Pancreas (tissue), 10 donors: Measurements from ENCODE around the gene LUC7L. TPM values are rescaled to one million over a fixed set of nuclear protein-coding genes. Genes with fewer than 3 reads are reported as not detected.
"Not testable (repeated sequence)": the region's sequence is repeated elsewhere in the genome, so short reads cannot be mapped to it uniquely, and the experiment has no call there.

Source experiments
- ATAC-seq, 4 donors: fragments of 200-7000 bp; cut with Tn5 transposase; one replicate each; pipeline versions ENCODE4 v1.8.0 to v1.9.1; 2020; ENCODE audit warnings: mild to moderate bottlenecking in 4 of 4, moderate library complexity in 4 of 4
- DNase-seq, 6 donors: peaks; one replicate each; pipeline ENCODE4 v3.0.0-alpha.2; 2020
- FAIRE-seq: peaks from 2 replicates; lab custom pipeline; 2012; peaks lifted over from hg19 to GRCh38; lab: Jason Lieb, UNC
- H3K27ac ChIP-seq, 4 donors: fragments of 200-600 bp; sonication (generic); 1 replicate in 3 of 4; 2 replicates in 1 of 4; pipeline versions ENCODE4 v1.5.0 to v1.8.0; 2020
- H3K27me3 ChIP-seq, 4 donors: fragments of 200-600 bp; one replicate each; pipeline ENCODE4 v1.8.0; 2021
- H3K36me3 ChIP-seq, 3 donors: fragments of 200-600 bp; sonication (generic) in 1 of 3; one replicate each; pipeline versions ENCODE4 v1.5.0 to v1.8.0; 2020 to 2021
- H3K4me1 ChIP-seq, 3 donors: fragments of 200-600 bp; one replicate each; pipeline ENCODE4 v1.8.0; 2021
- H3K4me3 ChIP-seq, 4 donors: fragments of 200-600 bp; sonication (generic) in 2 of 4; one replicate each; pipeline versions ENCODE4 v1.5.0 to v1.8.0; 2020 to 2021
- H3K9me3 ChIP-seq, 4 donors: fragments of 200-600 bp; one replicate each; pipeline ENCODE4 v1.8.0; 2021
- WGBS, 2 donors: extraction: QIAGEN DNeasy Blood & Tissue Kit; methylation state at CpG; one replicate each; pipeline ENCODE4 v1.1.7; 2013; 5-methylcytosine and 5-hydroxymethylcytosine counted together
- intact Hi-C, 3 donors: fragments of 100-400 bp; cut with DNase I; formaldehyde crosslinking; loops; one replicate each; pipeline versions ENCODE4 v1.11.1 to v1.14.2; 2022
- polyA plus RNA-seq, 2 donors: library from polyadenylated mRNA; stranded (reverse); fragments of 200-250 nt; gene quantifications; one replicate each; pipeline ENCODE4 v1.2.3, GENCODE V29; 2013
- total RNA-seq, 6 donors: library from RNA; stranded (reverse); fragmentation: NEBNext Ultra II Directional in 4 of 6; extraction: Animal tissue kit (Norgen Biotek cat#: 25700) in 4 of 6; gene quantifications; one replicate each; pipeline versions ENCODE4 v1.2.1 to v1.2.4, GENCODE V29; 2021 to 2023
- TF ChIP-seq, protein P1 (sequence below), 4 donors: fragments of 200-600 bp; sonication (generic) in 3 of 4; IDR thresholded peaks; one replicate each; pipeline versions ENCODE4 v1.5.0 to v1.8.0; 2021; ENCODE audit warnings: antibody characterized with exemption in 4 of 4
- donor health status: healthy with polysubstance abuse.
- donor health status: DM: no; HTN: no; CAD: no; lungs with moderate emphysema.
- donor health status: DM: no; HTN: no; CAD: no.
- donor health status: control.
- donor health status: control.
- donor health status: Bipolar disorder and iron deficiency.
- donor health status: DM: yes; HTN: yes; CAD: no.
- donor health status: DM: no; HTN: no; CAD: no.
- donor health status: DM: no; HTN: no; CAD: no.
- donor health status: DM: yes; HTN: yes; CAD: no.

Gene LUC7L
- total and polyA plus RNA-seq, 8 donors, result 20.6 to 333 (median 37.5) TPM

GRCh38 chr16:179211-180092 lies 49.8 kb downstream of the LUC7L start:
- FAIRE-seq, result no peak
- Histone ChIP-seq H3K27me3 (peaks cover 3 to 28% (median 12%) of the 10 kb centered on the region in 4 donors), H3K4me1 (peaks cover 10 to 14% (median 10%) of the 10 kb centered on the region in 3 donors), H3K9me3 (no peaks in the 10 kb centered on the region), H3K36me3 (no peaks in the 10 kb centered on the region), H3K4me3 (no peak overlapping the region), H3K27ac (no peak overlapping the region)
- WGBS, 2 donors, result 65 to 73% methylated on average over 17 of the region's 17 CpGs
- TF ChIP-seq, protein P1, sequence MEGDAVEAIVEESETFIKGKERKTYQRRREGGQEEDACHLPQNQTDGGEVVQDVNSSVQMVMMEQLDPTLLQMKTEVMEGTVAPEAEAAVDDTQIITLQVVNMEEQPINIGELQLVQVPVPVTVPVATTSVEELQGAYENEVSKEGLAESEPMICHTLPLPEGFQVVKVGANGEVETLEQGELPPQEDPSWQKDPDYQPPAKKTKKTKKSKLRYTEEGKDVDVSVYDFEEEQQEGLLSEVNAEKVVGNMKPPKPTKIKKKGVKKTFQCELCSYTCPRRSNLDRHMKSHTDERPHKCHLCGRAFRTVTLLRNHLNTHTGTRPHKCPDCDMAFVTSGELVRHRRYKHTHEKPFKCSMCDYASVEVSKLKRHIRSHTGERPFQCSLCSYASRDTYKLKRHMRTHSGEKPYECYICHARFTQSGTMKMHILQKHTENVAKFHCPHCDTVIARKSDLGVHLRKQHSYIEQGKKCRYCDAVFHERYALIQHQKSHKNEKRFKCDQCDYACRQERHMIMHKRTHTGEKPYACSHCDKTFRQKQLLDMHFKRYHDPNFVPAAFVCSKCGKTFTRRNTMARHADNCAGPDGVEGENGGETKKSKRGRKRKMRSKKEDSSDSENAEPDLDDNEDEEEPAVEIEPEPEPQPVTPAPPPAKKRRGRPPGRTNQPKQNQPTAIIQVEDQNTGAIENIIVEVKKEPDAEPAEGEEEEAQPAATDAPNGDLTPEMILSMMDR (IDR thresholded peaks at IDR 0.05), result no peak
- no peak for ATAC-seq
- intact Hi-C loops, result no loop called here
- DNase-seq, result no peak

DNA sequence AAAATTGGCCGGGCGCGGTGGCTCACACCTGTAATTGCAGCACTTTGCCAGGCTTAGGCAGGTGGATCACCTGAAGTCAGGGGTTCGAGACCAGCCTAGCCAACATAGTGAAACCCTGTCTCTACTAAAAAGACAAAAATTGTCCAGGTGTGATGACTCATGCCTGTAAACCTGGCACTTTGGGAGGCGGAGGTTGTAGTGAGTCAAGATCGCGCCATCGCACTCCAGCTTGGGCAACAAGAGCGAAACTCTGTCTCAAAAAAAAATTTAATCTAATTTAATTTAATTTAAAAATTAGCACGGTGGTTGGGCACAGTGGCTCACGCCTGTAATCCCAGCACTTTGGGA lies 50.6 kb downstream of the LUC7L start:
- WGBS, 2 donors, result 70 to 84% methylated on average over 11 of the region's 11 CpGs
- H3K4me3 ChIP-seq, result no peak overlapping the region
- intact Hi-C loops, result no loop called here
- no peak for ATAC-seq
- peaks cover 3 to 28% (median 12%) of the 10 kb centered on the region in 4 donors for H3K27me3 ChIP-seq
- no peak overlapping the region for H3K27ac ChIP-seq
- no peaks in the 10 kb centered on the region for H3K36me3 ChIP-seq
- no peak for DNase-seq
- TF ChIP-seq, protein P1 (IDR thresholded peaks at IDR 0.05), result no peak
- no peak for FAIRE-seq
- H3K4me1 ChIP-seq, result peaks cover 10 to 14% (median 10%) of the 10 kb centered on the region in 3 donors
- H3K9me3 ChIP-seq, result no peaks in the 10 kb centered on the region

DNA sequence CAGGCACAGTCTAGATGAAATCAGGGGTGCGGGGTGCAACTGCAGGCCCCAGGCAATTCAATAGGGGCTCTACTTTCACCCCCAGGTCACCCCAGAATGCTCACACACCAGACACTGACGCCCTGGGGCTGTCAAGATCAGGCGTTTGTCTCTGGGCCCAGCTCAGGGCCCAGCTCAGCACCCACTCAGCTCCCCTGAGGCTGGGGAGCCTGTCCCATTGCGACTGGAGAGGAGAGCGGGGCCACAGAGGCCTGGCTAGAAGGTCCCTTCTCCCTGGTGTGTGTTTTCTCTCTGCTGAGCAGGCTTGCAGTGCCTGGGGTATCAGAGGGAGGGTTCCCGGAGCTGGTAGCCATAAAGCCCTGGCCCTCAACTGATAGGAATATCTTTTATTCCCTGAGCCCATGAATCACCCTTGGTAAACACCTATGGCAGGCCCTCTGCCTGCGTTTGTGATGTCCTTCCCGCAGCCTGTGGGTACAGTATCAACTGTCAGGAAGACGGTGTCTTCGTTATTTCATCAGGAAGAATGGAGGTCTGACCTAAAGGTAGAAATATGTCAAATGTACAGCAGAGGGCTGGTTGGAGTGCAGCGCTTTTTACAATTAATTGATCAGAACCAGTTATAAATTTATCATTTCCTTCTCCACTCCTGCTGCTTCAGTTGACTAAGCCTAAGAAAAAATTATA lies 51.1 kb downstream of the LUC7L start:
- TF ChIP-seq, protein P1 (IDR thresholded peaks at IDR 0.05), result no peak
- Histone ChIP-seq H3K36me3 (no peaks in the 10 kb centered on the region), H3K9me3 (no peaks in the 10 kb centered on the region), H3K27ac (no peak overlapping the region), H3K27me3 (peaks cover 3 to 28% (median 12%) of the 10 kb centered on the region in 4 donors), H3K4me3 (no peak overlapping the region), H3K4me1 (peaks cover 10 to 14% (median 10%) of the 10 kb centered on the region in 3 donors)
- ATAC-seq (no peak), DNase-seq (no peak), FAIRE-seq (no peak)
- 46 to 58% methylated on average over 11 of the region's 11 CpGs for WGBS, 2 donors
- intact Hi-C loops, result no loop called here

DNA sequence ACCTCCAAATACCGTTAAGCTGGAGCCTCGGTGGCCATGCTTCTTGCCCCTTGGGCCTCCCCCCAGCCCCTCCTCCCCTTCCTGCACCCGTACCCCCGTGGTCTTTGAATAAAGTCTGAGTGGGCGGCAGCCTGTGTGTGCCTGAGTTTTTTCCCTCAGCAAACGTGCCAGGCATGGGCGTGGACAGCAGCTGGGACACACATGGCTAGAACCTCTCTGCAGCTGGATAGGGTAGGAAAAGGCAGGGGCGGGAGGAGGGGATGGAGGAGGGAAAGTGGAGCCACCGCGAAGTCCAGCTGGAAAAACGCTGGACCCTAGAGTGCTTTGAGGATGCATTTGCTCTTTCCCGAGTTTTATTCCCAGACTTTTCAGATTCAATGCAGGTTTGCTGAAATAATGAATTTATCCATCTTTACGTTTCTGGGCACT lies 51.8 kb downstream of the LUC7L start:
- Histone ChIP-seq H3K27me3 (peaks cover 3 to 28% (median 12%) of the 10 kb centered on the region in 4 donors), H3K36me3 (no peaks in the 10 kb centered on the region), H3K9me3 (no peaks in the 10 kb centered on the region), H3K4me3 (no peak overlapping the region), H3K4me1 (peaks cover 10 to 14% (median 10%) of the 10 kb centered on the region in 3 donors), H3K27ac (no peak overlapping the region)
- no peak for DNase-seq
- TF ChIP-seq, protein P1 (IDR thresholded peaks at IDR 0.05), result no peak
- 5 to 6% methylated on average over 13 of the region's 13 CpGs for WGBS, 2 donors
- ATAC-seq, result no peak
- intact Hi-C loops, result no loop called here
- no peak for FAIRE-seq

- ATAC-seq, FAIRE-seq, H3K9me3 ChIP-seq, H3K4me3 ChIP-seq, H3K36me3 ChIP-seq, DNase-seq, intact Hi-C loops, H3K27ac ChIP-seq: not testable (repeated sequence)
- peaks cover 10 to 14% (median 10%) of the 10 kb centered on the region in 3 donors for H3K4me1 ChIP-seq
- H3K27me3 ChIP-seq, result peaks cover 3 to 29% (median 12%) of the 10 kb centered on the region in 4 donors
- WGBS, 2 donors, result 2 to 4% methylated on average over 13 to 41 of the region's 88 CpGs
These were observed 52.5 kb downstream of the LUC7L start, which contains the start of gene HBA1 for GRCh38 chr16:176477-177382. Gene HBA1, plus strand, starts transcription at chr16:176680. Its CDS starts 37 bp downstream, at chr16:176717.

- FAIRE-seq, H3K4me1 ChIP-seq, DNase-seq, intact Hi-C loops, H3K9me3 ChIP-seq, ATAC-seq, H3K27ac ChIP-seq, H3K36me3 ChIP-seq, H3K4me3 ChIP-seq: not testable (repeated sequence)
- peaks cover 3 to 36% (median 14%) of the 10 kb centered on the region in 4 donors for H3K27me3 ChIP-seq
- 1% methylated on average over 20 to 27 of the region's 39 CpGs for WGBS, 2 donors
These were observed 53.2 kb downstream of the LUC7L start for GRCh38 chr16:176006-176405.
